ENCODE results near the gene TMEM184C.

- TF ChIP-seq CTCF (conservative IDR thresholded peaks at IDR 0.05; ENCODE audit: low read length) (no peak), EZH2phosphoT487 (IDR thresholded peaks at IDR 0.05; ENCODE audit: borderline replicate concordance, low read depth, low read length) (no peak)
These were observed 31.5 kb downstream of the TMEM184C start for GRCh38 chr4:147648656-147649055.

All from OCI-LY7 (cell line).